K562 (cell line): ENCODE measurements around the gene RAP1GDS1. TPM values are rescaled to one million over a fixed set of nuclear protein-coding genes. Genes with fewer than 3 reads are reported as not detected.

Source experiments
- polyA plus RNA-seq, 8 experiments: library from polyadenylated mRNA; depleted of rRNA in 4 of 8; stranded (reverse) in 5 of 8; unstranded in 3 of 8; fragments of >200 nt; fragmentation: Nextera tagmentation in 2 of 8; fragmentation: Illumina TruSeq in 1 of 8; extraction: Ambion mirVana in 2 of 8; extraction: Trizol in 1 of 8; gene quantifications; 2 replicates each; pipeline versions ENCODE4 v1.2.1 to v1.2.3, GENCODE V29; 2011 to 2014; ENCODE audit warnings: inconsistent platforms in 1 of 8, missing spikeins in 1 of 8
- total RNA-seq, 7 experiments: library from RNA; depleted of rRNA in 6 of 7; stranded (reverse); fragments of >200 nt in 6 of 7; fragmentation: Illumina TruSeq in 2 of 7; extraction: Trizol in 2 of 7; gene quantifications; 2 replicates each; pipeline versions ENCODE4 v1.2.1 to v1.2.3, GENCODE V29; 2011 to 2021; ENCODE audit warnings: low replicate concordance in 1 of 7

The RAP1GDS1 gene
- total and polyA plus RNA-seq, 9 of the 15 experiments (the other 6 are each of a cell fraction or from before 2014, with no cell fraction given): 27.2 to 55.6 (median 31.5) TPM

Other genes starting within 250 kb of the RAP1GDS1 start
- gene STPG2, start 117.9 kb upstream of the RAP1GDS1 start, total RNA-seq (2014; rRNA removed): not detected in 2 replicates
- gene STPG2, start 117.9 kb upstream of the RAP1GDS1 start, total RNA-seq (2014; rRNA removed; fragmentation: Illumina TruSeq; extraction: Trizol): not detected in 2 replicates
- gene STPG2, start 117.9 kb upstream of the RAP1GDS1 start, total RNA-seq (2015; rRNA removed; fragmentation: Illumina TruSeq; extraction: Trizol): not detected in 2 replicates
- not detected in 2 replicates for gene STPG2, start 117.9 kb upstream of the RAP1GDS1 start, total RNA-seq (2021)
- 0.04 TPM in 1 of 2 replicates, not detected in the other for gene STPG2, start 117.9 kb upstream of the RAP1GDS1 start, polyA plus RNA-seq (2011; rRNA removed)
- gene STPG2, start 117.9 kb upstream of the RAP1GDS1 start, polyA plus RNA-seq (2014; fragmentation: Illumina TruSeq; extraction: Trizol): not detected in 2 replicates
- not detected for gene STPG2, start 117.9 kb upstream of the RAP1GDS1 start, polyA plus RNA-seq (2014; fragmentation: Nextera tagmentation; extraction: Ambion mirVana)
- not detected in 2 replicates for gene STPG2, start 117.9 kb upstream of the RAP1GDS1 start, polyA plus RNA-seq (2014; rRNA removed)